ENCODE results near the gene MSLN. TPM values are rescaled to one million over a fixed set of nuclear protein-coding genes. Genes with fewer than 3 reads are reported as not detected.
"Not testable (repeated sequence)": the region's sequence is repeated elsewhere in the genome, so short reads cannot be mapped to it uniquely, and the experiment has no call there.

MSLN gene
- total RNA-seq, 1 experiment from 2014 or later: 6.5 TPM

DNA sequence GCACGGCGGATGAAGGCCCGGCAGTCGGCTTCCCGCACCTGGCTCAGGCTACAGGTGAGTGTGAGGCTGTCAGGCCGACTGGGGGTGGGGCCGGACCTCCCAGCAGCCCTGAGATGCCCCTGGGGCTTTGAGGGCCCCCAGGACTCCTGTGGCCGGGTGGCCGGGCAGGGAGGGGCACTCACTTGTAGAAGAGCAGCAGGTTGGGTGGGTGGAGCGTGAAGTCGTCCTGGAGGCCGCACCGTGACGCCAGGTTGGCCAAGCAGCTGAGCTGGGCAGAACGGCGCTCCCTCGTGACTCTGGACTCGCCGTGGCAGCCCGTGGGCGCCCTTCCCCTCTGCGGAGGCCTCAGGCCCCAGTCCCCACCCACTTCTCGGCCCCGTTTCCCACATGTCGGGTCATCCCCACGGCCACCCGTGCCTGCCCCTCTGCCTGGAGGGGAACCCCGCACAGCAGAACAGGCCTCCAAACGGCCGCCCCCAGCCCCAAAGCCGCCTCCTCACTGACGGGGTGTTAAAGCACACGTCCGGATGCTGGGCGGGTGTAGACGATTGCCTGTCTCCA lies 14.8 kb downstream of the MSLN start:
- no peak for DNase-seq (ENCODE audit: low spot score)

DNA sequence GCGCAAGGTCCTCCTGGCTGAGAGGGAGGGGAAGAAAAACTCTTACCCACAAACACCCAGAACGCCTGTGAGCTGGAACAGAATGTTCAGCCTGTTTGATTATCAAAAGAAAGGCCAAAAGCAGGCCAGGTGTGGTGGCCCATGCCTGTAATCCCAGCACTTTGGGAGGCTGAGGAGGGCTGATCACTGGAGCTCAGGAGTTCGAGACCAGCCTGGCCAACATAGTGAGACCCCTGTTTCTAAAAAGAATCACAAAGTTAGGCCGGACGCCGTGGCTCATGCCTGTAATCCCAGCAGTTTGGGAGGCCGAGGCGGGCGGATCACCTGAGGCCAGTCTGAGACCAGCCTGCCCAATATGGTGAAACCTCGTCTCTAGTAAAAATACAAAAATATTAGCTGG lies 15.8 kb downstream of the MSLN start:
- not testable (repeated sequence) for DNase-seq (ENCODE audit: low spot score)

GRCh38 chr16:776824-777223 lies 16.3 kb downstream of the MSLN start:
- DNase-seq (ENCODE audit: low spot score): no peak

GRCh38 chr16:777826-778225 lies 17.3 kb downstream of the MSLN start:
- peak; percentile 49 for DNase-seq (ENCODE audit: low spot score)

DNA sequence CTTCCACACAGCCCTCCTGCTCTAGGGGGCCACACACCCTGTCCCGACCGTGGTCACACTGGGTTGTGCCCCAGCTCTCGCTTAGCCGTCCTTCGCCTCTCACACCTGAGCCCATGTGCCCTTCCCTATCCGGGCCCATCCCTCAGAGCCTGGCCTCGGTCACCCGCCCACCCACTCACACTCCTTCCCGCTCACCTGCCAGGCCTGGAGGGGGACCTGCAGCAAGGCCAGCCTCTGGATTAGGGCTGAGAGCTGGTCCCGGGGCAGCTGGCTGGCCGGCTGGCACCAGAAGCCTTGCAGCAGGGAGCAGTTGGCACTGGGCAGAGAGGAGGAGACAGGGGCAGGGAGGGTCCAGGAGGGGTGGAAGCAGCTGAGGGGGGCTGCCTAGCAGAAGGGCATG lies 17.9 kb downstream of the MSLN start:
- no peak for DNase-seq (ENCODE audit: low spot score)

GRCh38 chr16:778909-779527 lies 18.5 kb downstream of the MSLN start:
- no peak for DNase-seq (ENCODE audit: low spot score)

GRCh38 chr16:779561-779960 lies 19.0 kb downstream of the MSLN start:
- no peak for DNase-seq (ENCODE audit: low spot score)

DNA sequence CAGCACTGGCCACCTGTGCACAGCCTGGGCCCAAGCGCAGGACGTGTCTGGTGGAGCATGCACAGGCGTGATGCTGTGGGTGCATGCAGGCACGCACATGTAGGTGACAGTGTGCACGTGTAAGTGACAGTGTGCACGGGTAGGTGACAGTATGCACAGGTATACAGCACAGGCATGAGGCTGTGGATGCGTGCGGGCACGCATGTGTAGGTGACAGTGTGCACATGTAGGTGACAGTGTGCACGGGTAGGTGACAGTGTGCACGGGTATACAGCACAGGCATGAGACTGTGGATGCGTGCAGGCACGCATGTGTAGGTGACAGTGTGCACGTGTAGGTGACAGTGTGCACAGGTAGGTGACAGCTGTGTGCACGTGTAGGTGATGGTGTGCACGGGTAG lies 19.8 kb downstream of the MSLN start:
- no peak for DNase-seq (ENCODE audit: low spot score)

DNA sequence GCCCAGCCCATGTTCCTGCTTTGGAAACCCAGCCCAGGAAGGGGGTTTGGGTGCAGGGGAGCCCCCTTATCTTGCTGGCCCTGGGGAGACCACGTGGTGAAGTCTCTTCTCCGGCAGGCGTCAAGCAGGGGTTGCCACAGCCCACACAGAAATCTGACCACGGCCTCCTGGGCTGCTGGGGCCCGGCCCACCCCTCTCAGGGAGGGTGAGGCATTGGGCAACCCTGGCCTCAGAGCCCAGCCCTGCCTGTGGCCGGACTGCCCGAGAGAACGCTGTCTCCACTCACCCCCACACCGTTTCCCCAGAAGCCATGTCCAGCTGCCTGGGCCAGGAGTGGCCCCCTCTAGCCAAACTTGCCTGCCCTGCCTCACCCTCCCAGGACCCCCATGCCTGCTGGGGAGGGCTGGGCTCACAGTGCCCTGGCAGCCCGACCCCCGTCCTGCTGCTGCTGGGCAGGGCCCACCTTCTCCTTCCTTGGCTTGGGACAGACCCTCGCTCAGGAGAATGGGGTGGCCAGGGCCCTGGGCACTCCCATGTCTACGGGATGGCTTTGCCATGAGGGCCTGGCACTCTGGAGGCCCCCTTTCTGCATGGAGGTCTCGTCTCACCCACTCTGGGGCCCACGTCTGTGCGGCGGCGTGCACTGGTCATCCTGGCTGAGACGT lies 20.9 kb downstream of the MSLN start:
- no peak for DNase-seq (ENCODE audit: low spot score)

- no peak for DNase-seq (ENCODE audit: low spot score)
Measured at GRCh38 chr16:782258-782657, 21.7 kb downstream of the MSLN start.

DNA sequence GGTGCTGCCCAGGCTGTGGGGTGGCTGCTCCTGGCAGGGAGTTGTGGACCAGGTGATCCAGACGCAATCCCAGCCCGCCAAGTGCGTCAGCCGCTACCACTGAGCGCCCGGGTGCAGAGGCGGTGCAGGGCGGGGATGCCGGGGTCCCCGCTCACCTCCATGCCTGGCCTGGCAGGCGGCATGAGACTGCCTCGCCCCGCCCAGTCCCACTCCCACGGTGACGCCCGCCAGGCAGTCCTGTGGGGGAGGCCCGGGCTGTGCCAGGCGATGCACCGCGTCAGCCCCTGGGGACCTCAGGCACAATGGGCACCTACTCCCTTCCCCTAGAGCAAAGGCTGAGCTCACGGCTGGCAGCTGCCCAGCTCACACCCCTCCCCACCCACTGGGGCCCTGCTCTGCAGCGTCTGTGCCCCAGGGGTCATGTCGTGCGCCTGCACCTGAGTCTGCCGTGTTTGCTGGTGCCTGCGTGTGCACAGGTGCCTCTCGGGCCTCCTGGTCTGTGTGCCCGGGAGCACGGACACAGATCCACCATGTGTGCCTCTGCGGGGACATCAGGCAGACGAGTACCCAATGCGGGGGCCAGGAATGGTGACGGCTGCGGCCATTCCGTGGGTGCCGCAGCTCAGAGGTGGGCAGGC lies 22.4 kb downstream of the MSLN start:
- no peak for DNase-seq (ENCODE audit: low spot score)

GRCh38 chr16:783404-784161 lies 23.0 kb downstream of the MSLN start:
- DNase-seq (ENCODE audit: low spot score): no peak

- DNase-seq (ENCODE audit: low spot score): no peak
Measured at GRCh38 chr16:784431-784830, 23.9 kb downstream of the MSLN start.

DNA sequence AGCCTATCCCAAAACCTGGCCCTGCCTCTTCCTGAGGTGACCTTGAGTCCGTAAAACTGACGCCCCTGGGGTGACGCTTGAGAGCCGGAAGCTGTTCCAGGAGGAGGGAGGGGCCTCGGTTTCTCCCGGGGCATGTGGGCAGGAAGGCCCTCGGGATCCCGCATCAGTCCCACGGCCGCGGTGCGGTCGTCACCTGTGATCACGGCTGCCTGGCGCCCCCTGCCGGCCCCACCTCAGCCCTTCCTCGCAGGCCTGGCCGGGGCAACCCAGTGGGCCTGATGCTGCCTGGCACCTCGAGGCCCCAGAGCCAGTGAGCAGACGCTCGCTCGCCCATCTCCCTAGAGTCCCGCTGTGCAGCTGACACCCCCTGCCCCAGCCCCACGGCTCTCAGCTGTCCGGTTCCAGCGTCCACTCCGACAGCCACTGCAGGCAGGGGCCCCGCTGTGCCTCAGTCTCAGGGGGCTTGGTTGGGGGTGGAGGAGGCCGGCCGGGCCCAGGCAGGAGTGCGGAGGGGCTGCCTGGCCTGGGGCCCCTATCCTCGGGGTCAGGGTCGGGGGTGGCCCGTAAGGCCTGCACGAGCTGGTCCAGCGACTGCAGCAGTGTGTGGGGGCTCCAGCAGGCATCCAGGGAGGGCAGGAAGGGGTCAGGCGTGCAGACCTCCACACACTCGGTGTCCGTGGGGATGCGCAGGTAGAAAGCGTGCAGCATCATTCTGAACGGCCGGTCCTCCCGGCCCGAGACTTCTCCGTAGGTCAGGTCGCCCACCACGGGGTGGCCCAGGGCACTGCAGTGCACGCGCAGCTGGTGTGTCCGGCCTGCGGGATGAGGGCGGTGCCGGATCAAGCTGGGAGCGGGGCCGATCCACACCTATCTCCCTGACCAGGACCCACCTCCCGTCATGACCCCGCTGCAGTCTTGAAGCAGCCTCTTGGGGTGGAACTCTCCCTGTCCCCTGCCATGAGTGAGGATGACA lies 25.3 kb downstream of the MSLN start:
- no peak for DNase-seq (ENCODE audit: low spot score)

DNA sequence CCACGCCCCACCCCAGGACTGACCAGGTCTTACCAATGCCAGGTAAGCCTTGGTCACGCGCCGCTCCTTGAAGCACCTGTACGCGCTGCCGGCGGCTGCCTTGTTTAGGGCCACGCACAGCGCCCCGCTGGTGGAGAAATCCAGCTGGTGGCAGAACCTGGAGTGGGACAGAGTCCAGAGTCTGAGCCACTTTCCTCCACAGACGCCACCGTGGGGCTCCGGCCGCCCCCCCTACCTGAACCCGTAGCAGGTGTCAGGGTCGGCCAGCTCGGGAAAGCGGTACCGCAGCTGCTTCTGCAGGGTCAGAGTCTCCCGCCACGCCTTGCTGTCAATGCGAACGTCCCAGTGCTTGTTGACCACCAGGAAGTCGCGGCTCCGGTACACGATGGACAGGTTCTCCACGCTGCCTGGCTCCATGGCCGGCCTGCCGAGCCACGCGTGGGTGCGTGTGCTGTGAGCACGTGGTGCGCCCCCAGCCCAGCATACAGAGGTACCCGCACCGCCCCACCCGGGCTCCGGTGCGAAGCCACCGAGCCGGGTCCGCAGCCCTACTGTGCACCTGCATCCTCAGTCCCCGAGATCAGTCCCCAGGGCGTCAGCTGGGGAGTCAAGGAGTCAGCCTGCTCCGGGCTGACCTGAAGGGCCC lies 26.9 kb downstream of the MSLN start:
- DNase-seq (ENCODE audit: low spot score): no peak

DNA sequence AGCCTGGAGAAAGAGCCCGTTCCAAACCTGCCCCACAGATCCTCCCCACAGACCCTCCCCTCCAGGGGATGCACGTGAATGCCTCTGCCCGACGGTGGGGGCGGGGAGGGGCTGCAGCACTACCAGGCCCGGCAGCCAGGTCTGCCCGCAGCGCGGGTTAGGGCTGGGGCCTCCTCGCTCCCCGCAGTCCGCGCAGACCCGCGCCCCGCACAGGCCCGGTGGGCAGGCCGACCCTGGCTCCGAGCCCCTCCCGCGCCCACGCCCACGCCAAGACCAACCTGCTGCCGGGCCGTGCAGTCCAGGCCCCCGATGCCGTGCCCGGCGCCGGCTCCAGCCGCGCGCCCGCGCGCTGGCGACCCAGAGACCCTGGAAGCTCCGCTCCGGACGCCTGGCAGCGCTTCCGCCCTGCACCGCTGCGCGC lies 27.5 kb downstream of the MSLN start, which contains the start of gene RPUSD1:
TSS of gene RPUSD1 (minus strand) at position 404 of the 421 bp plus-strand sequence. CDS start 644 bp downstream, outside the sequence.
- DNase-seq (ENCODE audit: low spot score): no peak

DNA sequence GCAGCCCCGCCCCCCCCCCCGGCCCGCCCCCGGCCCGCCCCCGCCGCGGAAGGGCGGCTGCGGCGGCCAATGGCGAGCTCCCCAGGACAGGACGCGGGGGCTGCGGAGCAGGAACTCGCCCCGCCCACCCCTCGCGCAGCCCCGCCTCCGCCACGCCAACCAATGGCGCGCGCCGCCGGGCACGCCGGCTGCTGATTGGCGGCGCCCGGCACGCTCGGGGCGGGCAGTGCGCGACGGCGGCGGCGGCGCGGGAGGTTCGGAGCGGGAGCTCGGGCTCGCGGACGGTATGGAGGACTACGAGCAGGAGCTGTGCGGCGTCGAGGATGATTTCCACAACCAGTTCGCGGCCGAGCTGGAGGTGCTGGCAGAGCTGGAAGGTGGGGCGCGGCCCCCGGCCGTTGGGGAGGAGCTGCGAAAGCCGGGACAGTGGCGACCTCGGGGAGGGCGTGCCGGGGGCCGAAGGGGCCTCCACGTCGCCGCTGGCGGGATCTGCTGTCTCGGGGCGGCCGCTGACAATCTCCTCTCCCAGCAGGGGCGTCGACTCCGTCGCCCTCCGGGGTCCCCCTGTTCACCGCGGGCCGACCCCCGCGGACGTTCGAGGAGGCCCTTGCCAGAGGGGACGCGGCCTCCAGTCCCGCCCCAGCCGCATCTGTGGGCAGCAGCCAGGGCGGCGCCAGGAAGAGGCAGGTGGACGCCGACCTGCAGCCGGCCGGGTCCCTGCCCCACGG lies 28.0 kb downstream of the MSLN start, which contains the start of gene CHTF18:
TSS of gene CHTF18 (plus strand) at position 222 of the 728 bp plus-strand sequence. CDS start at position 287, 65 bp downstream.
- DNase-seq (ENCODE audit: low spot score): peak; percentile 81

GRCh38 chr16:789191-789850 lies 28.8 kb downstream of the MSLN start:
- no peak for DNase-seq (ENCODE audit: low spot score)

DNA sequence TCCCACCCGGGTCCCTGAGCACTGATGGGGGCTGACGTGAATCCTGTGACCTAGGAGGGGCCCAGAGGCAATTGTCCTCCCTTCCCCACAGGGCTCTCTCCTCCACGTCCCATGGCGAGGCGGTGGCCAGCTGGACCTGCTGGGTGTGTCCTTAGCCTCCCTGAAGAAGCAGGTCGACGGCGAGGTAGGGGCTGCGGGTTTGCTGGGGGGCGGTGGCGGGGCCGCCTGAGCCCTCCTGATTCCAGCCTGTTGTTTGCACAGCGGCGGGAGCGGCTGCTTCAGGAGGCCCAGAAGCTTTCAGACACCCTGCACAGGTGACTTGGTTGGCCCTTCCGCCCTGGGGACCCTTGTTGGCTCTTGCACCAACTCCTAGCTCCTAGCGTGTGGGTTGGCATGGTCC lies 29.6 kb downstream of the MSLN start:
- no peak for DNase-seq (ENCODE audit: low spot score)

Data from A172 (cell line).